H1 (cell line): Measurements from ENCODE around the gene ARCN1. TPM values are rescaled to one million over a fixed set of nuclear protein-coding genes. Genes with fewer than 3 reads are reported as not detected.

Experiments
- CTCF ChIA-PET: fragments of 300-600 bp; sonication (Branson Sonifier 250); formaldehyde crosslinking; loops from one replicate; lab custom pipeline; 2021; ENCODE audit not compliant: partially characterized antibody; lab: Charles Lee
- POLR2A ChIA-PET: fragments of 300-600 bp; sonication (Branson Sonifier 250); formaldehyde crosslinking; loops from one replicate; lab custom pipeline; 2021; ENCODE audit warnings: inconsistent platforms; ENCODE audit not compliant: partially characterized antibody; lab: Charles Lee
- DNase-seq, 2 experiments: peaks; one replicate each; pipeline versions ENCODE4 v3.0.0 to v3.0.0-alpha.2; 2010 to 2022; ENCODE audit warnings: low spot score in 2 of 2, low read depth in 1 of 2, mixed read lengths in 1 of 2
- FAIRE-seq: peaks from 2 replicates; lab custom pipeline; 2011; peaks lifted over from hg19 to GRCh38; lab: Jason Lieb, UNC
- H2AFZ ChIP-seq: 2 replicates; pipeline ENCODE4 v1.8.1; 2012; ENCODE audit warnings: low read length, inconsistent platforms
- H2AK5ac ChIP-seq: 2 replicates; pipeline ENCODE4 v1.6.1; 2013; ENCODE audit warnings: low read depth, low read length
- H2BK120ac ChIP-seq: replicated peaks from 2 replicates; pipeline ENCODE3; 2013; ENCODE audit warnings: low read depth, low read length, inconsistent platforms
- H2BK12ac ChIP-seq: 2 replicates; pipeline ENCODE4 v1.6.1; 2013; ENCODE audit warnings: low read depth, low read length
- H2BK15ac ChIP-seq: 2 replicates; pipeline ENCODE4 v1.6.1; 2013; ENCODE audit warnings: low read length
- H2BK20ac ChIP-seq: 2 replicates; pipeline ENCODE4 v1.6.1; 2013; ENCODE audit warnings: low read length
- H2BK5ac ChIP-seq: 2 replicates; pipeline ENCODE4 v1.6.1; 2013; ENCODE audit warnings: low read depth, low read length
- H3K14ac ChIP-seq: 2 replicates; pipeline ENCODE4 v1.6.1; 2013; ENCODE audit warnings: inconsistent platforms; ENCODE audit not compliant: insufficient read length
- H3K18ac ChIP-seq: 2 replicates; pipeline ENCODE4 v1.6.1; 2013; ENCODE audit warnings: low read length; ENCODE audit errors: extremely low read depth
- H3K23ac ChIP-seq: 2 replicates; pipeline ENCODE4 v1.6.1; 2013; ENCODE audit warnings: inconsistent platforms; ENCODE audit not compliant: insufficient read length
- H3K23me2 ChIP-seq: 2 replicates; pipeline ENCODE4 v1.6.1; 2013; ENCODE audit warnings: low read depth, low read length
- H3K27ac ChIP-seq: 2 replicates; pipeline ENCODE4 v1.6.1; 2011; ENCODE audit warnings: low read depth, low read length, inconsistent platforms
- H3K27me3 ChIP-seq, 4 experiments: replicated peaks in 1 of 4; 1 replicate in 1 of 4; 2 replicates in 3 of 4; pipeline versions ENCODE4 v1.6.1 to v1.8.1; 2011 to 2013; ENCODE audit warnings: low read length in 3 of 4, mild to moderate bottlenecking in 3 of 4, inconsistent platforms in 2 of 4, mixed read lengths in 2 of 4, moderate library complexity in 1 of 4; ENCODE audit not compliant: control insufficient read depth in 3 of 4, insufficient read depth in 3 of 4; ENCODE audit errors: extremely low read depth in 1 of 4
- H3K36me3 ChIP-seq, 4 experiments: 2 replicates each; pipeline versions ENCODE4 v1.6.1 to v1.8.1; 2011 to 2013; ENCODE audit warnings: mild to moderate bottlenecking in 4 of 4, low read length in 3 of 4, moderate library complexity in 2 of 4, control low read depth in 1 of 4, inconsistent platforms in 1 of 4; ENCODE audit not compliant: insufficient read depth in 4 of 4, control insufficient read depth in 2 of 4
- H3K4ac ChIP-seq: replicated peaks from 2 replicates; pipeline ENCODE3; 2013; ENCODE audit warnings: low read length, low read depth, mixed read lengths, inconsistent platforms; ENCODE audit not compliant: insufficient read length
- H3K4me1 ChIP-seq, 4 experiments: replicated peaks in 1 of 4; 1 replicate in 1 of 4; 2 replicates in 3 of 4; pipeline versions ENCODE4 v1.6.1 to v1.8.1; 2011 to 2013; ENCODE audit warnings: low read length in 3 of 4, inconsistent platforms in 2 of 4, mixed read lengths in 1 of 4; ENCODE audit not compliant: insufficient read depth in 4 of 4, control insufficient read depth in 3 of 4
- H3K4me2 ChIP-seq, 2 experiments: 2 replicates each; pipeline versions ENCODE4 v1.6.1 to v1.8.1; 2011 to 2013; ENCODE audit warnings: low read depth in 2 of 2, low read length in 2 of 2, control low read depth in 1 of 2, inconsistent platforms in 1 of 2, mild to moderate bottlenecking in 1 of 2; ENCODE audit not compliant: insufficient read depth in 1 of 2
- H3K4me3 ChIP-seq, 4 experiments: fragments of 200-600, 300-600 bp in 1 of 4; sonication (generic), shearing (Covaris generic), sonication (Bioruptor Twin) in 1 of 4; 2 replicates each; pipeline versions ENCODE4 v1.5.1 to v1.8.1; 2011 to 2016; ENCODE audit warnings: low read length in 4 of 4, low read depth in 3 of 4, control low read depth in 2 of 4, inconsistent platforms in 2 of 4, mild to moderate bottlenecking in 2 of 4, mixed read lengths in 1 of 4, moderate library complexity in 1 of 4; ENCODE audit not compliant: insufficient read depth in 2 of 4; ENCODE audit errors: extremely low read depth in 1 of 4
- H3K56ac ChIP-seq: replicated peaks from 2 replicates; pipeline ENCODE3; 2013; ENCODE audit warnings: low read depth, mild to moderate bottlenecking, mixed read lengths, low read length, inconsistent platforms; ENCODE audit not compliant: insufficient read length
- H3K79me1 ChIP-seq: 2 replicates; pipeline ENCODE4 v1.6.1; 2013; ENCODE audit warnings: low read depth, low read length, control low read depth
- H3K79me2 ChIP-seq, 2 experiments: 2 replicates each; pipeline versions ENCODE4 v1.6.1 to v1.8.1; 2012 to 2013; ENCODE audit warnings: low read length in 2 of 2, mild to moderate bottlenecking in 2 of 2, inconsistent platforms in 1 of 2; ENCODE audit not compliant: insufficient read depth in 2 of 2, control insufficient read depth in 1 of 2
- H3K9ac ChIP-seq, 4 experiments: replicated peaks in 1 of 4; 1 replicate in 1 of 4; 2 replicates in 3 of 4; pipeline versions ENCODE4 v1.6.1 to v1.8.1; 2011 to 2013; ENCODE audit warnings: low read depth in 3 of 4, low read length in 3 of 4, control low read depth in 2 of 4, mild to moderate bottlenecking in 2 of 4, moderate library complexity in 2 of 4, inconsistent platforms in 1 of 4; ENCODE audit errors: extremely low read depth in 1 of 4
- H3K9me3 ChIP-seq, 2 experiments: 2 replicates each; pipeline versions ENCODE4 v1.6.1 to v1.8.1; 2012 to 2013; ENCODE audit warnings: mild to moderate bottlenecking in 2 of 2, moderate library complexity in 2 of 2, control low read depth in 1 of 2, inconsistent platforms in 1 of 2, low read depth in 1 of 2, low read length in 1 of 2, mixed read lengths in 1 of 2; ENCODE audit not compliant: insufficient read depth in 2 of 2
- H4K20me1 ChIP-seq, 2 experiments: replicated peaks in 1 of 2; 2 replicates each; pipeline versions ENCODE3 to v1.8.1; 2011 to 2013; ENCODE audit warnings: inconsistent platforms in 2 of 2, low read length in 2 of 2, mild to moderate bottlenecking in 1 of 2; ENCODE audit not compliant: insufficient read depth in 2 of 2, control insufficient read depth in 1 of 2
- H4K5ac ChIP-seq: 2 replicates; pipeline ENCODE4 v1.6.1; 2013; ENCODE audit warnings: low read length, low read depth, mixed read lengths, inconsistent platforms; ENCODE audit not compliant: insufficient read length
- H4K8ac ChIP-seq: 2 replicates; pipeline ENCODE4 v1.8.0; 2013; ENCODE audit warnings: mild to moderate bottlenecking, moderate library complexity, low read length, inconsistent platforms; ENCODE audit not compliant: insufficient read depth; ENCODE audit errors: extremely low read depth
- H4K91ac ChIP-seq: replicated peaks from 2 replicates; pipeline ENCODE3; 2013; ENCODE audit warnings: low read length, mixed read lengths, inconsistent platforms; ENCODE audit not compliant: insufficient read length
- KDM1A ChIP-seq: fragments of 200-600, 300-600 bp; sonication (generic); IDR thresholded peaks from 2 replicates; pipeline ENCODE4 v1.7.1; 2016; ENCODE audit warnings: mild to moderate bottlenecking, low read length, borderline replicate concordance
- PHF8 ChIP-seq: fragments of 200-600 bp; sonication (generic); conservative IDR thresholded peaks from 2 replicates; pipeline ENCODE4 v1.7.1; 2012; ENCODE audit warnings: low read depth, mild to moderate bottlenecking, inconsistent platforms, low read length, moderate library complexity
- POLR2A ChIP-seq, 2 experiments: IDR thresholded peaks; 1 replicate in 1 of 2; 2 replicates in 1 of 2; pipeline ENCODE4 v1.6.1; 2011; ENCODE audit warnings: low read depth in 2 of 2, low read length in 2 of 2, mild to moderate bottlenecking in 2 of 2; ENCODE audit errors: control extremely low read depth in 1 of 2
- POLR2AphosphoS5 ChIP-seq: IDR thresholded peaks from 2 replicates; pipeline ENCODE4 v1.6.1; 2011; ENCODE audit warnings: low read depth, low read length
- POU5F1 ChIP-seq: IDR thresholded peaks from 2 replicates; pipeline ENCODE4 v1.6.1; 2011; ENCODE audit warnings: low read depth, mild to moderate bottlenecking, low read length, moderate library complexity
- RAD21 ChIP-seq, 2 experiments: IDR thresholded peaks in 1 of 2; conservative IDR thresholded peaks in 1 of 2; 2 replicates each; pipeline ENCODE4 v1.6.1; 2011; ENCODE audit warnings: low read depth in 2 of 2, low read length in 2 of 2, improper control_type of control experiment in 1 of 2, inconsistent platforms in 1 of 2, mild to moderate bottlenecking in 1 of 2, moderate library complexity in 1 of 2
- SAP30 ChIP-seq: fragments of 300-600 bp; sonication (generic); IDR thresholded peaks from 2 replicates; pipeline ENCODE4 v1.7.1; 2012; ENCODE audit warnings: low read length, moderate library complexity, mild to moderate bottlenecking, inconsistent platforms; ENCODE audit not compliant: insufficient read depth, insufficient replicate concordance
- SIN3A ChIP-seq, 2 experiments: IDR thresholded peaks in 1 of 2; conservative IDR thresholded peaks in 1 of 2; 2 replicates each; pipeline ENCODE4 v1.6.1; 2011 to 2012; ENCODE audit warnings: low read length in 2 of 2, improper control_type of control experiment in 1 of 2, low read depth in 1 of 2, mild to moderate bottlenecking in 1 of 2
- TAF7 ChIP-seq: optimal IDR thresholded peaks from 2 replicates; pipeline ENCODE3; 2011; ENCODE audit warnings: low read depth, mild to moderate bottlenecking, inconsistent platforms, low read length, moderate library complexity, borderline replicate concordance
- TCF12 ChIP-seq: IDR thresholded peaks from 2 replicates; pipeline ENCODE4 v1.6.1; 2011; ENCODE audit warnings: low read depth, mild to moderate bottlenecking, low read length
- TEAD4 ChIP-seq: IDR thresholded peaks from 2 replicates; pipeline ENCODE4 v1.6.1; 2012; ENCODE audit warnings: low read depth, low read length, inconsistent platforms, mixed read lengths
- YY1 ChIP-seq: IDR thresholded peaks from 2 replicates; pipeline ENCODE4 v1.6.1; 2011; ENCODE audit warnings: low read depth, mild to moderate bottlenecking, low read length
- ZNF274 ChIP-seq: IDR thresholded peaks from 2 replicates; pipeline ENCODE4 v1.7.0; 2012; ENCODE audit warnings: low read length, borderline replicate concordance; ENCODE audit errors: extremely low read depth
- WGBS, 2 experiments: shearing (Covaris generic) in 1 of 2; methylation state at CpG; one replicate each; pipeline versions ENCODE4 v1.1.6 to v1.1.7; 2013 to 2015; ENCODE audit warnings: low lambda C conversion rate in 2 of 2, mixed read lengths in 2 of 2, inconsistent platforms in 1 of 2, low coverage in 1 of 2, missing lambda C conversion rate in 1 of 2; ENCODE audit not compliant: insufficient replicate concordance in 2 of 2, insufficient coverage in 1 of 2, insufficient read length in 1 of 2; ENCODE audit errors: extremely low coverage in 1 of 2, missing lambda C conversion rate in 1 of 2; 5-methylcytosine and 5-hydroxymethylcytosine counted together
- polyA plus RNA-seq, 7 experiments: library from polyadenylated mRNA; depleted of rRNA in 3 of 7; stranded (reverse) in 5 of 7; unstranded in 2 of 7; fragments of >200 nt in 5 of 7; fragments of 200-250 nt in 2 of 7; gene quantifications; 1 replicate in 5 of 7; 2 replicates in 1 of 7; 4 replicates in 1 of 7; pipeline versions ENCODE4 v1.2.1 to v1.2.3, GENCODE V29; 2011 to 2013; ENCODE audit warnings: missing spikeins in 2 of 7, mixed read lengths in 2 of 7
- total RNA-seq: library from RNA; stranded (reverse); fragmentation: NEBNext Ultra II Directional; extraction: Animal tissue kit (Norgen Biotek cat#: 25700); gene quantifications from 2 replicates; pipeline ENCODE4 v1.2.1, GENCODE V29; 2021
- TF ChIP-seq, protein P1 (sequence below): IDR thresholded peaks from 2 replicates; pipeline ENCODE4 v1.6.1; 2011; ENCODE audit warnings: low read depth, mild to moderate bottlenecking, low read length; ENCODE audit not compliant: insufficient read depth

The ARCN1 gene
- total and polyA plus RNA-seq, 2 of the 8 experiments (the other 6 are each of a cell fraction or from before 2014, with no cell fraction given) = 132 to 146 TPM

DNA sequence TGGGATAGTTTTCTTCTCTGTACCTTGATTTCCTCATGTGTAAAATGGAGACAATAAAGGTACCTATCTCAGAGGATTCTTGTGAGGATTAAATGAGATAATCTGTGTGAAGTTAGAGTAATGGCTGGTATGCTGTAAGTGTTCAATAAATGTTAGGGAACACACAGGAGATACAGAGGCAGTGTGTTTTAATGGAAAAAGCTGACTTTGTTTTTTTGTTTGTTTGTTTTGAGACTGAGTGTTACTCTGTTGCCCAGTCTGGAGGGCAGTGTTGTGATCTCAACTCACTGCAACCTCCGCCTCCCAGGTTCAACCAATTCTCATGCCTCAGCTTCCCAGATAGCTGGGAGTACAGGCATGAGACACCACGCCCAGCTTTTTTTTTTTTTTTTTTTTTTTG, 2.5 kb upstream of the ARCN1 start:
- Histone ChIP-seq H2BK120ac (no peak overlapping the region), H4K8ac (no peak overlapping the region)
- CTCF ChIA-PET = interaction anchor here (0.6 to 2.6 kb wide), 5 partner anchors 41 to 723 kb away, joined by 3 to 7 read pairs (median 3); partner anchors contain the start of gene TTC36
- TF ChIP-seq YY1 (no peak), POU5F1 (no peak), TAF7 (no peak), POLR2A (IDR thresholded peaks at IDR 0.05; ENCODE audit: control extremely low read depth in 1 of 2, low read depth in 2 of 2, low read length in 2 of 2) (no peak), SIN3A (conservative IDR thresholded peaks at IDR 0.05 in 1 of 2, IDR thresholded peaks at IDR 0.05 in 1 of 2; ENCODE audit: low read depth in 1 of 2, low read length in 2 of 2) (no peak), RAD21 (IDR thresholded peaks at IDR 0.05 in 1 of 2, conservative IDR thresholded peaks at IDR 0.05 in 1 of 2; ENCODE audit: low read depth in 2 of 2, low read length in 2 of 2) (no peak), KDM1A (no peak), ZNF274 (no peak), TEAD4 (no peak), POLR2AphosphoS5 (no peak), SAP30 (no peak), TCF12 (no peak), PHF8 (no peak)
- TF ChIP-seq, protein P1, sequence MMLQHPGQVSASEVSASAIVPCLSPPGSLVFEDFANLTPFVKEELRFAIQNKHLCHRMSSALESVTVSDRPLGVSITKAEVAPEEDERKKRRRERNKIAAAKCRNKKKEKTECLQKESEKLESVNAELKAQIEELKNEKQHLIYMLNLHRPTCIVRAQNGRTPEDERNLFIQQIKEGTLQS = no peak
- TF ChIP-seq, all 59 proteins: peak for 0
- Histone ChIP-seq H4K91ac (no peak overlapping the region), H3K79me1 (no peaks in the 10 kb centered on the region), H3K4me3 (no peak overlapping the region), H3K56ac (no peak overlapping the region), H2AFZ (no peak overlapping the region), H4K5ac (no peak overlapping the region), H3K9me3 (no peaks in the 10 kb centered on the region), H3K23me2 (peaks cover 11% of the 10 kb centered on the region; the same call in 1 of the 2 replicates), H3K79me2 (peaks cover 11 to 23% of the 10 kb centered on the region in 2 experiments), H2BK20ac (no peak overlapping the region), H3K36me3 (no peaks in the 10 kb centered on the region), H2BK5ac (no peak overlapping the region), H3K9ac (no peak overlapping the region), H2BK15ac (no peak overlapping the region), H2AK5ac (no peak overlapping the region), H3K27me3 (no peaks in the 10 kb centered on the region), H3K4me2 (no peak overlapping the region), H3K23ac (no peak overlapping the region), H2BK12ac (no peak overlapping the region), H4K20me1 (peaks cover 5% of the 10 kb centered on the region in 2 experiments), H3K14ac (no peak overlapping the region), H3K4ac (no peak overlapping the region), H3K4me1 (peaks cover 0 to 6% (median 0%) of the 10 kb centered on the region in 4 experiments; a peak in 1 of 7 replicates), H3K18ac (no peak overlapping the region), H3K27ac (no peak overlapping the region)
- WGBS, 2 experiments = 80% methylated on average over 2 of the region's 2 CpGs; no CpG with 5 or more reads in 1 of the 2 experiments
- POLR2A ChIA-PET = no interaction called here
- FAIRE-seq (no peak), DNase-seq (no peak)
